ENCODE results near the gene TRIM15. TPM values are rescaled to one million over a fixed set of nuclear protein-coding genes. Genes with fewer than 3 reads are reported as not detected.

Gene TRIM15
- total and polyA plus RNA-seq, 8 donors = 0.12 to 0.35 (median 0.19) TPM; not detected in 3

DNA sequence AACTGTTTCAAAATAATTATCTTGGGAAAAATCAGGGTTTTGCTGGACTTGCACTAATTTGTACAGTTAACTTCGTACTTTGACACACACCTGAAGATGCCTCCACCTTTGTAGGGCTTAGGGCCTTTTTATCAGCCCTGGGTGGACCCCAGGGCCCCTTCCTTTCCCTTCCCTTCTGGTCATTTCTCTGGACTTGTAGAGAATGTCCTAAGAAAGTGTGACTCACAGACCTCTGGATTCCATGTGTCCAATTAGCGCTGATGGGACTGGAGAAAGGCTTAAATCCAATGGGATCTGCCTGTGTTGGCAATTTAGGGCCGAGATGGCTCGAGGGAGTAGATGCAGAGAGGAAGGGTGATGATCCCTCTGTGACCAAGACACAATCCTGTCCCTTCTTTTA, 9.3 kb downstream of the TRIM15 start:
- intact Hi-C loops (cut with DNase I) = no loop called here
- FAIRE-seq = no peak
- 76 to 80% methylated on average over 4 of the region's 4 CpGs for WGBS, 2 donors

DNA sequence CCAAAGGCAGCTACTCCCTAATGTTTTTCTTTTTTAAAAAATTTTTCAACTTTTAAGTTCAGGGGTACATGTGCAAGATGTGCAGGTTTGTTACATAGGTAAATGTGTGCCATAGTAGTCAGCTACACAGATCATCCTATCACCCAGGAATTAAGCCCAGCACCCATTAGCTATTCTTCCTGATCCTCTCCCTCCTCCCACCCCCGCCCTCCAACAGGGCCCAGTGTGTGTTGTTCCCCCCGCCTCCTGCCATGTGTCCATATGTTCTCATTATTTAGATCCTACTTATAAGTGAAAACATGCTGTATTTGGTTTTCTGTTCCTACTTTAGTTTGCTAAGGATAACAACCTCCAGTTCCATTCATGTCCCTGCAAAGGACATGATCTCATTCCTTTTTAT, 12.4 kb downstream of the TRIM15 start:
- Histone ChIP-seq H3K36me3 (no peaks in the 10 kb centered on the region), H3K27ac (no peak overlapping the region), H3K4me3 (no peak overlapping the region), H3K9me3 (no peaks in the 10 kb centered on the region), H3K27me3 (peaks cover 0 to 10% (median under 1%) of the 10 kb centered on the region in 4 donors), H3K4me1 (no peaks in the 10 kb centered on the region)
- DNase-seq (no peak), FAIRE-seq (no peak), ATAC-seq (no peak)
- 62 to 83% methylated on average over 2 of the region's 2 CpGs for WGBS, 2 donors
- TF ChIP-seq CTCF (IDR thresholded peaks at IDR 0.05) = no peak
- intact Hi-C loops (cut with DNase I) = no loop called here

More for the DNA sequence above, 9.3 kb downstream of the TRIM15 start:
- H3K4me3 ChIP-seq = no peak overlapping the region
- H3K27ac ChIP-seq = no peak overlapping the region
- H3K4me1 ChIP-seq = no peaks in the 10 kb centered on the region
- H3K9me3 ChIP-seq = no peaks in the 10 kb centered on the region
- ATAC-seq (no peak), DNase-seq (no peak)
- peaks cover 0 to 10% (median 3%) of the 10 kb centered on the region in 4 donors for H3K27me3 ChIP-seq
- TF ChIP-seq CTCF (IDR thresholded peaks at IDR 0.05) = no peak
- no peaks in the 10 kb centered on the region for H3K36me3 ChIP-seq

- no peaks in the 10 kb centered on the region for H3K9me3 ChIP-seq
- H3K36me3 ChIP-seq = no peaks in the 10 kb centered on the region
- intact Hi-C loops (cut with DNase I) = no loop called here
- no peak overlapping the region for H3K27ac ChIP-seq
- TF ChIP-seq CTCF (IDR thresholded peaks at IDR 0.05) = no peak
- H3K4me1 ChIP-seq = no peaks in the 10 kb centered on the region
- no peak overlapping the region for H3K4me3 ChIP-seq
- DNase-seq = no peak
- ATAC-seq = no peak
- H3K27me3 ChIP-seq = no peaks in the 10 kb centered on the region
- FAIRE-seq = no peak
- WGBS, 2 donors = 0 to 67% methylated on average over 1 of the region's 1 CpG
These were observed 15.5 kb downstream of the TRIM15 start for GRCh38 chr6:30178837-30179236.

- no peaks in the 10 kb centered on the region for H3K4me1 ChIP-seq
- no peak overlapping the region for H3K27ac ChIP-seq
- peaks cover 0 to under 1% (median 0%) of the 10 kb centered on the region in 3 donors for H3K36me3 ChIP-seq
- no peaks in the 10 kb centered on the region for H3K9me3 ChIP-seq
- no peak overlapping the region for H3K4me3 ChIP-seq
- DNase-seq (no peak), FAIRE-seq (no peak), ATAC-seq (no peak)
- intact Hi-C loops (cut with DNase I) = no loop called here
- H3K27me3 ChIP-seq = no peaks in the 10 kb centered on the region
- no peak for TF ChIP-seq CTCF (IDR thresholded peaks at IDR 0.05)
- WGBS, 2 donors = 69 to 87% methylated on average over 1 of the region's 1 CpG
These were observed 16.8 kb downstream of the TRIM15 start for GRCh38 chr6:30180145-30180544.

GRCh38 chr6:30184417-30185031, 21.2 kb downstream of the TRIM15 start:
- FAIRE-seq (no peak), ATAC-seq (peak in 1 of 4 donors; percentile 17), DNase-seq (no peak)
- Histone ChIP-seq H3K27me3 (no peaks in the 10 kb centered on the region), H3K4me3 (no peak overlapping the region), H3K27ac (no peak overlapping the region), H3K4me1 (no peaks in the 10 kb centered on the region), H3K9me3 (no peaks in the 10 kb centered on the region), H3K36me3 (peaks cover 0 to 23% (median 13%) of the 10 kb centered on the region in 3 donors)
- no peak for TF ChIP-seq CTCF (IDR thresholded peaks at IDR 0.05)
- 71 to 94% methylated on average over 5 of the region's 5 CpGs for WGBS, 2 donors
- intact Hi-C loops (cut with DNase I) = no loop called here
